ENCODE data around the gene RELA.
"Not testable (repeated sequence)": the region's sequence is repeated elsewhere in the genome, so short reads cannot be mapped to it uniquely, and the experiment has no call there.

RELA gene

DNA sequence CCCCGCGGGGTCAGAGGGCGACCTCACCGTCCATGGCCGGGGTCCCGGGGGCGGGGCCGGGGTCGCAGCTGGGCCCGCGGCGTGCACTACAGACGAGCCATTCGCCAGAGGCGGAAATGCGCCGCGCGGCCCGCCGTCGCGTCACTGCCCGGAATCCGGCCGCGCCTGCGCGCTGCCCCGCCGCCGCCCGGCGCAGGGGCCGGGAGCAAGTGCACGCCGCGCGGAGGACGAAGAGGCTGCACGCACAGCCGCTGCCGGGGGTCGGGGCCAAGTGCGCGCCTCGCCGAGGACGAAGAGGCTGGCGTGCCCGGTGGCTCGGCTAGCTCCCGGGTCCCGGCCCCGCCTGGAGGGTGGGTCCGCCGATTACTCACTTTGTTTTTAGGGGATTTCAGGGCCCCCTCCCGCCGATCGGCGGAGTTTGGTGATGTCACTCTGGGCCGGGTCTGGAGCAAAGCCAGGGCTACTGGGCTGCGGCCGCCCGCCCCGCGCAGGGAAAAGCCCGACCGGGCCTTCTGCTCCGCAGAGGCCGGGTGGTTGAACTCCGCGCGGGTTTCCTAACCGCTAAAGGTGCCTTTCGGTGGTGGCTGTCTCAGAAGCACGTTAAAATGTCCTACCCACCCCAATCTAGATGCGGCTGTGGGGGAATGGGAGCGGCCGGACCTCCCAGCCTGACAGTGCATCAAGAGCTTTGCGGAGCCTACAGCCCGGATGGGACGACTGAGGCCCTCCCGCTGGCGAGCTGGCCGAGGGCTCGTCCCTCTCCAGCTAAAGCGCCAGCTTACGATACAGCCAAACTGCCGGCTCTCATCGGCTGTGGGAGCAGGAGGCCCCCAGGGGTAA lies at the start of gene RELA:
TSS of gene RELA (minus strand) at position 118 of the 840 bp plus-strand sequence. CDS start at position 34, 84 bp downstream.
- Mint-ChIP-seq H3K4me3 (peak within 1 kb of the TSS; percentile 89), H3K27me3 (no peaks in the 10 kb centered on the region), H3K9me3 (no peaks in the 10 kb centered on the region), H3K4me1 (ENCODE audit: low read depth) (peaks cover 49% of the 10 kb centered on the region), H3K27ac (peak within 1 kb of the TSS; percentile 97), H3K36me3 (ENCODE audit: low read depth) (peaks cover 43% of the 10 kb centered on the region)
- DNase-seq = peak; percentile 93

DNA sequence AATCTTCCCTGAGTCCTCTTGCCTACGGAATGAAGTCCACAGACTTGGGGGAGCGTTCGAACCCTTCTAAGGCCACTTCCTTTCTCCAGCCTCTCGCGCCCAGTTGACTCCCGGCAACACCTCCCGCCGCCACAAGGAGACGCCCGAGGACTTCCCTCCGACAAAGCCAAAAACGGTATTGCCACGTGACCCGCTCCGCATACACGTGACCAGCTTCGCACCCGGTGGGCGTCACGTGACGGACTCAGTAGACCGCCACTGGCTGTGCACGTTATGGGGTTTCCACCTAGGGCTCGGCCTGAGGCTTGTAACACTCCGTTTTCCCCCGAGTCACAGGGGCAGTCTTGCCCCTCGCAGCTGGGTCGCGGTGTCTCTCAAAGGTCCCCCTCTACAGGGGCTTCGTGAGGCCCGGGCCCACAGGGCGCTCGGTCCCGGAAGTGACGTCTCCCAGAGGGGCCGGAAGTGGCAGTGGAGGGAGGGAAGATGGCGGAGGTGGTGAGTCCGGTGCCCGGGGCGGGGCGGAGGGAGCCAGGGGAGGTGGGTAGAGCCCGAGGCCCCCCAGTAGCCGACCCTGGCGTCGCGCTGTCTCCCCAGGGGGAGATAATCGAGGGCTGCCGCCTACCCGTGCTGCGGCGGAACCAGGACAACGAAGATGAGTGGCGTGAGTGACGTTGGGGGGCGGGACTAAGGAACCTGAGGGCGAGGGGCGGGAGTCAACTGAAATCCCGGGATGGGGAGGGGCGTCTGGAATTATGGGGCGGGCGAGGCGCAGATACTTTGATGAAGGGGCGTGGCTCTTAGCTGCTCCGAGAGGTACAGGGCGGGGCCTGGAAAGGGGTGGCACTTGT lies 49.3 kb upstream of the RELA start, which contains the start of gene KAT5:
TSS of gene KAT5 (plus strand) at position 468 of the 848 bp plus-strand sequence. CDS start at position 484, 16 bp downstream.
- Mint-ChIP-seq H3K36me3 (ENCODE audit: low read depth) (peaks cover 50% of the 10 kb centered on the region), H3K27ac (peak within 1 kb of the TSS; percentile 100), H3K4me3 (peak within 1 kb of the TSS; percentile 87), H3K27me3 (no peaks in the 10 kb centered on the region), H3K4me1 (ENCODE audit: low read depth) (peaks cover 37% of the 10 kb centered on the region), H3K9me3 (no peaks in the 10 kb centered on the region)
- DNase-seq = peak; percentile 99

DNA sequence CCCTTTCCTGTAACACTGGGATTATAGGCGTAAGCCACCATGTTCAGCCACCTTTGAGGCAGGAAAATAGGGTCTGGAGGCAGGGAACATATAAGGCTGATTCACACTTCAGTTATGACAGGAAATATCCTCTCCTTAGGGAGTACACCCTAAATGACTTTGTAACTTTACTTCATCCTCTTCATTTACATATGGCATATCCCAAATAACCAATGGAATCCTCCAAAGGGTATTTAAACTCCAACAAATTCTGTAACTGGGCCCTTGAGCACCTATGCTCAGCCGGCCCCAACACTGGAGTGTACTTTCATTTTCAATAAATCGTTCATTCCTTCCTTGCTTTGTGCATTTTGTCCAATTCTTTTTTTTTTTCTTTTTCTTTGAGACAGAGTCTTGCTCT lies 47.7 kb upstream of the RELA start:
- no peak overlapping the region for H3K4me3 Mint-ChIP-seq
- peaks cover 39% of the 10 kb centered on the region for H3K4me1 Mint-ChIP-seq (ENCODE audit: low read depth)
- no peak overlapping the region for H3K27ac Mint-ChIP-seq
- H3K9me3 Mint-ChIP-seq = no peaks in the 10 kb centered on the region
- H3K36me3 Mint-ChIP-seq (ENCODE audit: low read depth) = peaks cover 35% of the 10 kb centered on the region
- DNase-seq = no peak
- no peaks in the 10 kb centered on the region for H3K27me3 Mint-ChIP-seq

DNA sequence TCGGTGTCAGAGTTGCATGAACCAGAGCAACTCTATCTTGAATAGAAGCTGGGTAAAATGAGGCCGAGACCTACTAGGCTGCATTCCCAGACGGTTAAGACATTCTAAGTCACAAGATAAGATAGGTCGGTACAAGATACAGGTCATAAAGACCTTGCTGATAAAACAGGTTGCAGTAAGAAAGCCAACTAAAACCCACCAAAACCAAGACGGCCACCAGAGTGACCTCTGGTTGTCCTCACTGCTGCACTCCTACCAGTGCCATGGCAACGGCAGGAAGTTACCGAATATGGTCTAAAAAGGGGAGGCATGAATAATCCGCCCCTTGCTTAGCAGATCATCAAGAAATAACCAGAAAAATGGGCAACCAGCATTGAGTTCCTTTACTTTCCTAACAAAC lies 46.9 kb upstream of the RELA start:
- no peak for DNase-seq
- peaks cover 34% of the 10 kb centered on the region for H3K4me1 Mint-ChIP-seq (ENCODE audit: low read depth)
- H3K9me3 Mint-ChIP-seq = no peaks in the 10 kb centered on the region
- no peak overlapping the region for H3K4me3 Mint-ChIP-seq
- no peak overlapping the region for H3K27ac Mint-ChIP-seq
- H3K27me3 Mint-ChIP-seq = no peaks in the 10 kb centered on the region
- peaks cover 28% of the 10 kb centered on the region for H3K36me3 Mint-ChIP-seq (ENCODE audit: low read depth)

DNA sequence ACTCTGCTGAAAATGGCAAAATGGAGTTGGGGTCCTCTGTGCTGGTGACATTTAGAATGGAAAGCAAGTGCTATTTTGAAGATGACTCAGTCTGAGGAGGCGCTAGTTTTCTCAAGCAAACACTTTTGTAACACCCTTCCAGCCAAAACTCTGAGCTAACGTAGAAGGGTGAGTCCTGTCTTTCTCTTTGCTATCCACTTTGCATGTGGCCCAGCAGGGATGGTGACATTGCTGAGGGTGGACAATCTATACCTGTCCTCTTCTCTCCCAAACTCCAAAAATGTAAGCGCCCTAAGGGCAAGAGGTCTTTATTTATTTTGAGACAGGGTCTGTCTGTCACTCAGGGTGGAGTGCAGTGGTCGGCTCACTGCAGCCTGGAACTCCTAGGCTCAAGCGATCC lies 45.7 kb upstream of the RELA start:
- no peak overlapping the region for H3K27ac Mint-ChIP-seq
- no peak for DNase-seq
- peaks cover 2% of the 10 kb centered on the region for H3K27me3 Mint-ChIP-seq
- peaks cover 23% of the 10 kb centered on the region for H3K4me1 Mint-ChIP-seq (ENCODE audit: low read depth)
- H3K36me3 Mint-ChIP-seq (ENCODE audit: low read depth) = peaks cover 16% of the 10 kb centered on the region
- no peaks in the 10 kb centered on the region for H3K9me3 Mint-ChIP-seq
- no peak overlapping the region for H3K4me3 Mint-ChIP-seq

DNA sequence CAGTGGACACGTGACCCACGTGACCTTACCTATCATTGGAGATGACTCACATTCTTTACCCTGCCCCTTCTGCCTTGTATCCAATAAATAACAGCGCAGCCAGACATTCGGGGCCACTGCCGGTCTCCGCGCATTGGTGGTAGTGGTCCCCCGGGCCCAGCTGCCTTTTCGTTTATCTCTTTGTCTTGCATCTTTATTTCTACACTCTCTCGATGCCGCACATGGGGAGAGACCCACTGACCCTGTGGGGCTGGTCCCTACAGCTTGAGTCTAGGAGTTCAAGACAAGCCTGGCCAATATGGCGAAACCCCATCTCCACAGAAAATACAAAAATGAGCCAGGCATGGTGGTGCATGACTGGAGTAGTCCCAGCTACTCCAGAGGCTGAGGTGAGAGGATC lies 44.3 kb upstream of the RELA start:
- H3K9me3 Mint-ChIP-seq; H3K27me3 Mint-ChIP-seq; H3K27ac Mint-ChIP-seq; H3K36me3 Mint-ChIP-seq (ENCODE audit: low read depth); H3K4me3 Mint-ChIP-seq; DNase-seq: not testable (repeated sequence)
- peaks cover 14% of the 10 kb centered on the region for H3K4me1 Mint-ChIP-seq (ENCODE audit: low read depth)

DNA sequence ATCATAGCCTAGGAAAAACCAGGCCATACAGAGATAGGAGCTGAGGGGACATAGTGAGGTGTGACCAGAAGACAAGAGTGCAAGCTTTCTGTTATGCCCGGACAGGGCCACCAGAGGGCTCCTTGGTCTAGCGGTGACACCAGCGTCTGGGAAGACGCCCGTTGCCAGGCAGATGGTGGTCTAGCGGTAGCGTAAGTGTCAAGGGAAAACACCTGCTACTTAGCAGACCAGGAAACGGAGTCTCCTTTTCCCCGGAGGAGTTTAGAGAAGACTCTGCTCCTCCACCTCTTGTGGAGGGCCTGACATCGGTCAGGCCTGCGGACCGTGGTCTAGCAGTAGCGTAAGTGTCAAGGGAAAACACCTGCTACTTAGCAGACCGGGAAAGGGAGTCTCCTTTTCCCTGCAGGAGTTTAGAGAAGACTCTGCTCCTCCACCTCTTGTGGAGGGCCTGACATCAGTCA lies 43.6 kb upstream of the RELA start:
- H3K36me3 Mint-ChIP-seq (ENCODE audit: low read depth); H3K9me3 Mint-ChIP-seq; H3K27me3 Mint-ChIP-seq; H3K4me3 Mint-ChIP-seq; H3K27ac Mint-ChIP-seq: not testable (repeated sequence)
- H3K4me1 Mint-ChIP-seq (ENCODE audit: low read depth) = peaks cover 12% of the 10 kb centered on the region
- peak; percentile 83 for DNase-seq

DNA sequence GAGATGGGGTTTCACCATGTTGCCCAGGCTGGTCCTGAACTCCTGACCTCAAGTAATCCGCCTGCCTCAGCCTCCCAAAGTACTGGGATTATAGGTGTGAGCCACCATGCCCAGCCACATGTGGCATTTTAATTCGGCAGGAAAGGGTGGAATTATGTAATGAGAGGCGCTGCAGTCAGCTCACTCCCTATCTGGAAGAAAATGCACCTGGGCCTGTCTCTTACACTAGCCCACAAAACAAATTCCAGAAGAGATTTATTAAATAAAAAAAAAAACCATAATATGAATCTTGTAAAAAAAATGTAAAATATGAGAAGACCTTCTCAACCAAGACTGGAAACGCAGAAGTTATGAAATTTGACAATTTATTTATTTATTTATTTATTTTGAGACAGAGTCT lies 41.1 kb upstream of the RELA start:
- H3K4me3 Mint-ChIP-seq = no peak overlapping the region
- DNase-seq = no peak
- H3K9me3 Mint-ChIP-seq = no peaks in the 10 kb centered on the region
- H3K27ac Mint-ChIP-seq = no peak overlapping the region
- peaks cover 7% of the 10 kb centered on the region for H3K27me3 Mint-ChIP-seq
- H3K4me1 Mint-ChIP-seq (ENCODE audit: low read depth) = peaks cover 4% of the 10 kb centered on the region
- H3K36me3 Mint-ChIP-seq (ENCODE audit: low read depth) = no peaks in the 10 kb centered on the region

DNA sequence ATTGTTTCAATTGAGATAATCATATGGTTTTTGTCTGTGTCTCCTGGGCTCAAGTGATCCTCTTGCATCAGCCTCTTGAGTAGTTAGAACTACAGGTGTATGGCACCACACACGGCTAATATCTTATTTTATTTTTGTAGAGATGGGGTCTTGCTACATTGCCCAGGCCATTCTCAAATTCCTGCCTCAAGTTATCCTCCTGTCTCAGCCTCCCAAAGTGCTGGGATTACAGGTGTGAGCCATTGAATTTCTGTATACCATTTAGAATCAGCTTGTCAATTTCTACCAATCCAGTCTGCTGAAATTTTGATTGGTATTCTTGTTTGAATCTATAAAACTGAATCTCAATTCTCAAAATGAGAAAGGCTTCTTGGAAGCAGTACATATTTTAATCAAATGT lies 39.0 kb upstream of the RELA start:
- peaks cover 3% of the 10 kb centered on the region for H3K4me1 Mint-ChIP-seq (ENCODE audit: low read depth)
- H3K4me3 Mint-ChIP-seq = no peak overlapping the region

DNA sequence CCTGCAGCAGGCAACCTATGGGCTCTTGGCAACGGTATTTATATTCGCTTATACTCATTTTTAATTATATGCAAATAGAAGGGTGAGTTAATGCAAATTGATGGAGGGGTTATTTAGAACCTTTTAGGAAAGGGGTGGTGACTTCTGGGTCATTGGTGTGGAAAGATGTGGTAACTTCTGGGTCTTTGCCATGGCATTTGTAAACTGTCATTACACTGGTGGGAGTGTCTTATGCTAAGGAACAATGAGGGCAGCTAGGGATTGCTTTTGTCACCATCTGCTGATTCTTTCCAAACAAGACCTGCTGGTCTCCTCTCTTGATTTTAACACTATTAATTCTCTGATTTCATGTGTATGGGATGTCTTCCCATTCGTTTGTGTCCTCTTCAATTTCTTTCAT lies 37.7 kb upstream of the RELA start:
- Mint-ChIP-seq H3K4me1 (ENCODE audit: low read depth) (no peaks in the 10 kb centered on the region), H3K36me3 (ENCODE audit: low read depth) (no peaks in the 10 kb centered on the region), H3K27ac (no peak overlapping the region), H3K4me3 (no peak overlapping the region), H3K9me3 (no peaks in the 10 kb centered on the region), H3K27me3 (peaks cover 7% of the 10 kb centered on the region)
- DNase-seq = no peak

More for the DNA sequence above, 39.0 kb upstream of the RELA start:
- H3K9me3 Mint-ChIP-seq = no peaks in the 10 kb centered on the region
- H3K27ac Mint-ChIP-seq = no peak overlapping the region
- no peaks in the 10 kb centered on the region for H3K36me3 Mint-ChIP-seq (ENCODE audit: low read depth)
- peaks cover 7% of the 10 kb centered on the region for H3K27me3 Mint-ChIP-seq
- no peak for DNase-seq

DNA sequence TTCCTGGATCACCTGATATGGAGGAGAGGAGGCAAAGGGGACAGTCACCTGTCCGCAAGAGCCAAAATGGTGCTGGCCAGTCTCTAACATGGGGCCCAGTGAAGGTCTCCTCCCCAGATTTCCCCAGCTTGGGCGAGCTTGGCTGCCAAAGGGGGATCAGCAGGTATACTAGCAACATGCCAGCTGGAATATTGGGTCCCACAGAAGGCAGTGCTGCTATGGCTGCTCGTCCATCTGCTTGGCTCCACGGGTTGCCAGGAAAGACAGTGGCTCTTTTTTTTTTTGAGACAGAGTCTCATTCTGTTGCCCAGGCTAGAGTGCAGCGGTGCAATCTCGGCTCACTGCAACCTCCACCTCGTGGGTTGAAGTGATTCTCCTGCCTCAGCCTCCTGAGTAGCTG lies 36.6 kb upstream of the RELA start:
- no peak for DNase-seq
- peaks cover 5% of the 10 kb centered on the region for H3K27me3 Mint-ChIP-seq
- H3K4me1 Mint-ChIP-seq (ENCODE audit: low read depth) = no peaks in the 10 kb centered on the region
- H3K27ac Mint-ChIP-seq = no peak overlapping the region
- no peak overlapping the region for H3K4me3 Mint-ChIP-seq
- no peaks in the 10 kb centered on the region for H3K9me3 Mint-ChIP-seq
- no peaks in the 10 kb centered on the region for H3K36me3 Mint-ChIP-seq (ENCODE audit: low read depth)

DNA sequence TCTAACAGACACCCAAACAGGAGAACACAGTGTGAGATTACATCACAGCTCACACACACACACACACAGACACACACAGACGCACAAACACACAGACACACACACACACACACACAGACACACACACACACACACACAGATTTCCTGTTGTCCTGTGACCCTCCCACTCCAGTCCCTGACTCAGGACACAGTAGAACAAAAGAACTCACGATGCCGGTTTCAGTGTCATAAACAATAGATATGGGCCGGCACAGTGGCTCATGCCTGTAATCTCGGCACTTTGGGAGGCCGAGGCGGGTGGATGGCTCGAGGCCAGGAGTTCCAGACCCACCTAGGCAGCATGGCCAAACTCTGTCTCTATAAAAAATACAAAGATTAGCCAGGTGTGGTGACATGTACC lies 35.5 kb upstream of the RELA start:
- no peak overlapping the region for H3K4me3 Mint-ChIP-seq
- no peaks in the 10 kb centered on the region for H3K36me3 Mint-ChIP-seq (ENCODE audit: low read depth)
- peaks cover 5% of the 10 kb centered on the region for H3K27me3 Mint-ChIP-seq
- H3K4me1 Mint-ChIP-seq (ENCODE audit: low read depth) = no peaks in the 10 kb centered on the region
- no peak for DNase-seq
- no peaks in the 10 kb centered on the region for H3K9me3 Mint-ChIP-seq
- no peak overlapping the region for H3K27ac Mint-ChIP-seq

DNA sequence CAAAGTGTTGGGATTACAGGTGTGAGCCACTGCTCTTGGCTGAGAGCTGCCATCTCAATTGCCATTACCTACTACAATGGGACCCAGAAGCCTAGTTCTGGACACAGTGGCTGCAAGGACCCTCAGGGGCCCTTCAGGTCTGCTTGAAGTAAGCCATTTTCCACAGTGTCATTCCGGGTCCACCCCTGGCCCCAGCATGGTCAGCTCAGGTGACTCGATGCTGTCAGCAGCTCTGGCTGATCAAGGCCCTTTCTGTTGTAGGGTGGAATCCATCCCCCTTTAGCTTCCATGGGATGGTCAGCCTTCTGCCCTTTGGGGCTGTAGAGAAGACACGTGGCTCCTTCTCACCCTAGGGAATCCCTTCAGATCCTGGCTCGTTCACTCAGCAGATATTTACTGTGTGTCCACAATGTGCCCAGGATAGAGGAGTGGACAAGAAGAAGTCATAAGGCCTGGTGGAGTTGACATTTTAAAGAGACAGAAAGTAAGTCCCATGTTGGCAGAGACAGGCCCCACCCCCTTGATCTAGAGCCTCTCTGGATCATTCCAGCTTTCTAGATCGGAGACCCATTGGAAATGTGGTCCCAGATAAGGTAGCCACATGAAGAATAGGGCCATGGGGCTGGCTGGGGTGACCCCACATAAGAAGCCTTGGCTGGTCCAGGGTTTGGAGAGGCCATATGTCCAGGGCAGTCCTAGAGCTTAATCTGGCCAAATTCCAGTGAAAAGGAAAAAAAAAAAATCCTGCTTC lies 34.3 kb upstream of the RELA start:
- H3K9me3 Mint-ChIP-seq = no peaks in the 10 kb centered on the region

DNA sequence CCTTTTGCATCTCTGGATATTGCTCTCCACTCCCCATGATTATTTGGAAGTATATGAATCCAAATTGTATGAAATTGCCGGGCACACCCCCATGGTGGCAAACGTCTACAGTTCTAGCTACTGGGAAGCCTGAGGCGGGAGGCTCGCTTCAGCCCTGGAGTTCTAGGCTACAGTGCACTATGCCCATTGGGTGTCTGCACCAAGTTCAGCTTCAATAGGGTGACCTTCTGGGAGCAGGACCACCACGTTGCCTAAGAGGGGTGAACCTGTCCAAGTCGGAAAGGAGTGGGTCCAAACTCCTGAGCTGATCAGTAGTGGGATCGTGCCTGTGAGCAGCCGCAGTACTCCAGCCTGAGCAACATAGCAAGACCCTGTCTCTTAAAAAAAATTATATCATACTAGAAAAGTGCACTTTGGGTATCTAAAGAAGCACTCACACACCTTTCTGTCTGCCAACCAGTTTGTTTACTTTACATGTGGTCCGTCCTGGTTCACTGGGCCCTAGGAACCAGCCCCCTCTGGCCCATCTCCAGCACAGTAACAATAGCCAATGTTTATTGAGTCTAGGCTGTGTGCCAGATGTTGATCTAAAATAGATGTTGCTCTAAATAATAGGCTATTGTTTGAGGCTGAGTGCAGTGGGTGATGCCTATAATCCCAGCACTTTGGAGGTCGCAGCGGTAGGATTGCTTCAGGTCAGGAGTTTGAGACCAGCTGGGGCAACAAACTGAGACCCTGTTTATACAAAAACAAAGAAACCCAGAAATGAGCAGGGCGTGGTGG lies 32.9 kb upstream of the RELA start:
- no peaks in the 10 kb centered on the region for H3K4me1 Mint-ChIP-seq (ENCODE audit: low read depth)
- no peak overlapping the region for H3K4me3 Mint-ChIP-seq
- H3K9me3 Mint-ChIP-seq = no peaks in the 10 kb centered on the region
- H3K36me3 Mint-ChIP-seq (ENCODE audit: low read depth) = no peaks in the 10 kb centered on the region
- no peaks in the 10 kb centered on the region for H3K27me3 Mint-ChIP-seq
- H3K27ac Mint-ChIP-seq = no peak overlapping the region
- DNase-seq = no peak

More for the DNA sequence above, 34.3 kb upstream of the RELA start:
- Mint-ChIP-seq H3K4me3 (no peak overlapping the region), H3K36me3 (ENCODE audit: low read depth) (no peaks in the 10 kb centered on the region), H3K27me3 (no peaks in the 10 kb centered on the region), H3K4me1 (ENCODE audit: low read depth) (no peaks in the 10 kb centered on the region), H3K27ac (no peak overlapping the region)
- no peak for DNase-seq
